Activated naive CD4-positive, alpha-beta T cell treated with anti-CD3 and anti-CD28 coated beads, Interleukin-2, amount 50 U/mL, for 16 hours (primary cell): ENCODE results near the gene PTGIR.

ENCODE experiments used
- DNase-seq: peaks from one replicate; pipeline ENCODE4 v3.0.0-alpha.2; 2020

PTGIR gene, protein sequence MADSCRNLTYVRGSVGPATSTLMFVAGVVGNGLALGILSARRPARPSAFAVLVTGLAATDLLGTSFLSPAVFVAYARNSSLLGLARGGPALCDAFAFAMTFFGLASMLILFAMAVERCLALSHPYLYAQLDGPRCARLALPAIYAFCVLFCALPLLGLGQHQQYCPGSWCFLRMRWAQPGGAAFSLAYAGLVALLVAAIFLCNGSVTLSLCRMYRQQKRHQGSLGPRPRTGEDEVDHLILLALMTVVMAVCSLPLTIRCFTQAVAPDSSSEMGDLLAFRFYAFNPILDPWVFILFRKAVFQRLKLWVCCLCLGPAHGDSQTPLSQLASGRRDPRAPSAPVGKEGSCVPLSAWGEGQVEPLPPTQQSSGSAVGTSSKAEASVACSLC

DNA sequence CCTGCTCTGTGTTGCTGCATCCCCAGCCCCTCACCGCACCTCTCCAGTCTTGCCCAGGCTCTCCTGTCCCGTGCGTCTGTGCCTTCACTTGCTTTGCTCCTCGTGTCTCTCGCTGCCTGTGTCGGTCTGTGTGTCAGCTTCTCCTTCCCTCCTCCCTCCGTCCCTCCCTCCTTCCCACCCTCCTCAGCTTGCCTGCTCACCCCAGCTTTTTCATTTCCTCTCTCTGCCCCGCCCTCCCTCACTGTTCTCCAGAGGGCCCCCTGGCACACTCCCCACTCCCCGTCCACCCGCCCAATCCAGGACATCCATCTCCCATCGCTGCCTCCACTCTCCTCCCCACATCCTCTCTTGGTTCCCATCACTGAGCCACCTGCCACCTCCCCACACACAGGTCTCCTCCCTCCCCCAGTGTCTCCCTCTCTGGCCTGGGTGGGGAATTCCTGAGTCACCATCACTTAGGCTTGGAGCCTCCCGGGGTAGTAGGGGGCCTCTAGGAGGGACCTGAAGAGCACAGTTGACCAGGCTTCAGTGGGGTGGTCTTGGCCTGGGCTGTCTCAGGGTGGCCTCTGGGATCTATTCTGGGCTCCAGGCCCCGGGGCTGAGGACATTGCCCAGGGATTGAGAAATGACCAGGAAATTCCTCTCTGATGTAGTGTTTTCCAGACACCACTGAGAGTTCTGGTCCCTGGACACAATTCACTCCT is at the start of gene PTGIR:
Gene PTGIR (minus strand): TSS at position 132 of the 704 bp plus-strand sequence. CDS start 864 bp downstream, outside the sequence.
- no peak for DNase-seq

DNA sequence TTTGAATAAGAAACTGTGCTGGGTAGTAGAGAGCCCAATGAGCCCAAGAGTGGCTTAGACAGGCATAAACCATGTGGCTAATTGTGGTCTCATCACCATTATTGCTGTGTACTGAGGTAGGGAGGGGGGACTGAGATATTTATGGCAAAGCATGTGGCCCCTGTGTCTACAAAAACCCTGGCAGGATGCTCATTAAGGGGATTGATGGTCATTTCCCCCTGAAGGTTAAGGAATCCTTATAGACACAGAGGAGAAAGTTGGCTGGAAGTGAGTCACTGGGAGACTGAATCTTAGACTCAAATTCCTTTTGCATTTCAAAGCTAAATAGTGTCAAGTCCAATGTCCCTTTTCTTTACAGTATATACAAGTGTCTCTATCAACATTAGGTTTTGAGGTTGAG is 45.9 kb upstream of the PTGIR start:
- no peak for DNase-seq

GRCh38 chr19:46668662-46669061 is 43.8 kb upstream of the PTGIR start:
- DNase-seq = no peak

- no peak for DNase-seq
These were observed 40.2 kb upstream of the PTGIR start for GRCh38 chr19:46665072-46665471.

DNA sequence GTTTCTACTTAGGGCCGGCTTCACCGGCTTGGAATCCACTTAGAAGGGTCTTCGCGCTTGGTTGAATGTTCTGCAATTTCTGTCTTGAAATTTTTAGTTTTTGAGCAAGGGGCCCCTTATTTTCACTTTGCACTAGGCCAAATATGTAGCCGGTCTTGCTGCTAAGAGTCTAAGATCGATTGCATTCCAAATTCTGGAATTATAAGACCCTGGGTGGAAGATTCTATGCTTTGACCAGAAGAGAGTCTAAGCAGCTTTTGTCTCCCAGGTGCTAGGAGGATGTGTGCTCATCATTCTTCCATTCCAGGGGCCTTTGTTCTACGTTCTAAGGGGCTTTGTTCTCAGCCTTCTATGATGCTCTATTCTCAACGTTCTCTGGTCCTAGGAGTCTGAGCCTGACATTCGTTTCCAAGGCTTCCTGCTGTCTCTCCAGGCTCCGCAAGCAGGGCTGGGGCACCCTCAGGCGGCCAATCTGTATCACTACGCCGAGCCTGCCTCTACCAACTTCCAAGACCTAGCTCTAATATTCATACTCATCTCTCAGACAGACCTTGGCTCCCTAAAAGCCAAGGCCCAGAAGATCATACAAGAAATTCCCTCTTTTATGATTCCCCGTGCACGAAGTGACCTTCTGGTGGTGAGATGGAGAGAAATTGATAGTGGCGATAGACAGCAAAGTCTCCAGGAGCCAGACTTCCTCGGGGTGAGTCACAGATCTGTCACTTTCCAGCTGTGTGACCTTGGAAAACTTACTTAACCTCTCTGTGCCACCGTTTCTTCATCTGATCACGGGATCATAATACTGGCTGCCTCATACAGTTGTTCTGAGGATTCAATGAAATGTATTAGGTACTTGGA is 37.1 kb upstream of the PTGIR start:
- DNase-seq = peak; percentile 79

- DNase-seq = peak; percentile 100
These were observed 36.3 kb upstream of the PTGIR start, which contains the start of gene DACT3 for GRCh38 chr19:46661020-46661731. Gene DACT3 (minus strand): TSS chr19:46661182. CDS start chr19:46661064, 118 bp downstream.

DNA sequence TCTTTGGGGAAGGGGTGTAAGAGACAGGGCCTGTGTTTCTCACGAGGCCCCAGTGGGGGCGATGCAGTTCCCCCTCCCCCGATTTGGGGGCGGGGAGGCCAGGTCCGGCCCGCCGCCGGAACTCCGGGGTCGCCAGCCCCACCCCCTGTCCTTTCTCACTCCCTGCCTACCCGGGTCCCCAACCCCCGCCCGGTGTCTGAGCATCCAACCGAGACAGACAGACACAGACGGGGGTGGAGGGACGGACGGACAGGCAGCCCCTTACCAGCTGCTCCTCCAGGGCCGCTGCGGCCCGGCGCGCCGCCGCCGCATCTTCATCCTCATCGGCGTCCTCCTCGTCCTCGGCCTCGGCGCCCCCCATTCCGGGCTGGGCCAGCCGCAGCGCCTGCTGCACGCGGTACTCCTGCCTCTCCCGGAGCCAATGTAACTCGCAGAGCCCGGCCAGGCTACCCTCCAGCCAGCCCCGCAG is 35.7 kb upstream of the PTGIR start:
- no peak for DNase-seq

- no peak for DNase-seq
These were observed 35.2 kb upstream of the PTGIR start for GRCh38 chr19:46660008-46660517.

- no peak for DNase-seq
These were observed 34.5 kb upstream of the PTGIR start for GRCh38 chr19:46659151-46660007.

DNA sequence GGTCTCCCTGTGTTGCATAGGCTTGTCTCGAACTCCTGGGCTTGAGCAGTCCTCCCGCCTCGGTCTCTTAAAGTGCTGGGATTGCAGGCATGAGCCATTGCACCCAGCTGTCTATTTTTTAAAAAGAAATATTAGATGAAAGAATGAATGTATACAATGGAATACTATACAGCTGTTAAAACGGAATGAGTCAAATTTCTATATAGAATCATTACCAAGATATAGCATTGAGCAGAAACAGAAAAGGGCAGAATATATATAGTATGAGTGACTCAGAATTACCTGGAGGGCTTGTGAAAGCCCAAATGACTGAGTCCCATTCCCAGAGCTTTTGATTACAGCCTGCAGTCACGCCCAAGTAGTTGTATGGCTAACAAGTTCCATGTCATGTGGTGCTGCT is 31.7 kb upstream of the PTGIR start:
- DNase-seq = no peak

GRCh38 chr19:46654621-46655152 is 29.8 kb upstream of the PTGIR start:
- DNase-seq = no peak

DNA sequence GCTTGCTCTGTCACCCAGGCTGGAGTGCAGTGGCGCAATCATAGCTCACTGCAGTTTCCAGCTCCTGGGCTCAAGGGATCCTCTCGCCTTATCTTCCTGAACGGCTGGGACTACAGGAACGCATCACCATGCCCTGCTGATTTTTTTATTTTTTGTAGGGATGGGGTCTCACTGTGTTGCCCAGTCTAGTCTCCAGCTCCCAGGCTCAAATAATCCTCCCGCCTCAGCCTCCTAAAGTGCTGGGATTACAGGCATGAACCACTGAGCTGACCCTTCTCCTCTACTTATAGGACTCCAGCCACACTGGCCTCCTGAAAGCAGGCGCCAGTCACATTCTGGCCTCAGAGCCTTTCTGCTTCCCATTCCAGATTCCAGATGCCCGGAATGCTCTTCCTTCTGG is 25.6 kb upstream of the PTGIR start:
- no peak for DNase-seq

- no peak for DNase-seq
These were observed 24.4 kb upstream of the PTGIR start for GRCh38 chr19:46648961-46649960.

DNA sequence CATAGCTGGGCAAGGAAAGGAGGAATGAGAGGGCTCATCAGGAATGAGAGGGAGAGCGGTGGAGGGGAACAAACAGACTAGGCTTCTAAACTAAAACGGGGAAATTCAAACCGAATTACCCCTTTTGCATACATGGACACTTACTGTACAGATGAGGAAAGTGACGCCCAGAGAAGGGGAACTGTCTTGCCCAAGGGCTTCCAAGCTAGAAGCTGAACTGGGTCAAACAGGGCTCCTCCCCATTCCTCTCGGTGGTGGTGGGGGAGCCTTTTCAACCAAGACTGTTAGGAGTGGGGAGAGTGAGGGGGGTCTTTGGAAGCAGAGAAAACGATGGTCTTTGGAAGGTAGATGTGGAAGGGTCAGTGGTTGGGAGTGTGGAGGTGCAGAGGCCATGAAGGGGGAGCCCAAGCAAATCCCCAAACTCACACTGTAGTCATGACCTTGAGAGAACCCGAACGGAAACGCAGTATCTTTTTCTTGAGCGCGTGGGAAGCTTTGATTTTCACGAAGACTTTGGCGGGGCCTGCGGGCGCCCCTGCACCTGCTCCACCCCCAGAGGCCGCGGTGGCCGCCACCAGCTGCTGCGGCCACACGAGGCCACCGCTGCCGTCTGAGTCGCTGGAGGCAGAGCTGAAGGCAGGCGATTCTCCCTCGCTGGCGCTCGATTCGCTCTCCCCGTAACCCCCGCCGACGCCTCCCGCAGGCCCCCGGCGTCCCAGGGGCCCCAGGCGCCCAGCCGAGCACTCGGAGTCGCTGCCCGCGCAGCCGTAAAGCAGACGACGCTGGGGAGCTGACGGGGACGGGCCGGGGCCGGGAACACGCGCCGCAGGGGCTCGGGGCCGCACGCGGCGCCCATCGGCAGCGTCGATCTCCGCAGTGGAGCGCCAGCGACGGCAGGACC is 23.4 kb upstream of the PTGIR start:
- DNase-seq = no peak

- DNase-seq = no peak
These were observed 21.5 kb upstream of the PTGIR start for GRCh38 chr19:46646402-46646801.

GRCh38 chr19:46644720-46645119 is 19.8 kb upstream of the PTGIR start:
- no peak for DNase-seq

DNA sequence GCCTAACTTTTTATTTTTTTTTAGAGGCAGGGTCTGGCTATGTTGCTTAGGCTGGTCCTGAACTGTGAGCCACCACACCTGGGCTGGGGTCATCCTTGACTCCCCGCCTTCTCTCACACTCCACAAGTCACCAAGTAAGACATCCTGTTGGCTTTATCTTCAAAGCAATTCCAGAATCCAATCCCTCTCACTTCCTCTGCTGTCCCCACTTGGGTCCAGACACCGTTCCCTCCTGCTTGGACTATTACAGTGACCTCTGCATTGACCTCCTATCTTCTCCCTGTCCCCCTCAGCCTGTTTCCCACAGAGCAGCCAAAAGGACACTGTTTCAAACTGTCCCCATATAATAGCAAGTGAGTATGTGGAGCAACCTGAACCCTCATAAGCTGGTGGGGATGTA is 15.8 kb upstream of the PTGIR start:
- no peak for DNase-seq

GRCh38 chr19:46639358-46640182 is 14.7 kb upstream of the PTGIR start:
- DNase-seq = no peak
